HEK293 (cell line): ENCODE results near the gene KIF22.

Experiments
- CTCF ChIA-PET: fragments of 350-600 bp; formaldehyde crosslinking; extraction: SDS; loops from one replicate; lab custom pipeline; 2021; ENCODE audit warnings: antibody characterized with exemption; lab: Yijun Ruan, JAX
- POLR2A ChIA-PET: fragments of 300-600 bp; formaldehyde crosslinking; extraction: SDS; loops from one replicate; lab custom pipeline; 2020; ENCODE audit warnings: antibody characterized with exemption, inconsistent platforms; lab: Yijun Ruan, JAX
- H3K27ac ChIP-seq: fragments of 200-500 bp; sonication (Bioruptor generic); 2 replicates; pipeline ENCODE4 v1.5.1; 2014; ENCODE audit warnings: low read depth, low read length, control low read depth, inconsistent platforms; ENCODE audit errors: extremely low read depth
- H3K36me3 ChIP-seq, 2 experiments: fragments of 200-500 bp in 1 of 2; sonication (Bioruptor generic) in 1 of 2; 1 replicate in 1 of 2; 2 replicates in 1 of 2; pipeline ENCODE4 v1.5.1; 2014 to 2017; ENCODE audit warnings: inconsistent platforms in 2 of 2, low read length in 2 of 2; ENCODE audit not compliant: control insufficient read depth in 2 of 2, insufficient read depth in 1 of 2
- H3K4me1 ChIP-seq: fragments of 200-500 bp; sonication (Bioruptor generic); 2 replicates; pipeline ENCODE4 v1.5.1; 2014; ENCODE audit warnings: mild to moderate bottlenecking, low read length, inconsistent platforms; ENCODE audit not compliant: control insufficient read depth, insufficient read depth
- H3K4me3 ChIP-seq: 2 replicates; pipeline ENCODE4 v1.5.1; 2011; ENCODE audit warnings: low read depth, mild to moderate bottlenecking, control low read depth, low read length, moderate library complexity
- H3K9me3 ChIP-seq: fragments of 200-500 bp; sonication (Bioruptor generic); 2 replicates; pipeline ENCODE4 v1.5.1; 2014; ENCODE audit warnings: low read depth, low read length, inconsistent platforms; ENCODE audit not compliant: control insufficient read depth, insufficient read depth
- BCL11B ChIP-seq: fragments of 450-650 bp; formaldehyde crosslinking; IDR thresholded peaks from 2 replicates; pipeline ENCODE4 v1.5.1; 2016; ENCODE audit warnings: low read depth, missing biosample characterization, missing genetic modification characterization
- CTCF ChIP-seq: fragments of 450-650 bp; formaldehyde crosslinking; IDR thresholded peaks from 2 replicates; pipeline ENCODE4 v1.5.1; 2016; ENCODE audit warnings: missing biosample characterization, missing genetic modification characterization
- KLF10 ChIP-seq: fragments of 450-650 bp; IDR thresholded peaks from 2 replicates; pipeline ENCODE4 v1.5.1; 2018; ENCODE audit warnings: missing biosample characterization, mild to moderate bottlenecking, missing genetic modification characterization
- KLF9 ChIP-seq: fragments of 450-650 bp; formaldehyde crosslinking; IDR thresholded peaks from 2 replicates; pipeline ENCODE4 v1.5.1; 2016; ENCODE audit warnings: missing biosample characterization, missing genetic modification characterization, low read depth
- PRDM10 ChIP-seq: fragments of 450-650 bp; formaldehyde crosslinking; IDR thresholded peaks from 2 replicates; pipeline ENCODE4 v1.5.1; 2016; ENCODE audit warnings: missing biosample characterization, missing genetic modification characterization
- TRIM28 ChIP-seq: IDR thresholded peaks from 2 replicates; pipeline ENCODE4 v1.6.1; 2011; ENCODE audit warnings: low read length, control low read depth, borderline replicate concordance
- ZEB2 ChIP-seq: fragments of 450-650 bp; formaldehyde crosslinking; IDR thresholded peaks from 2 replicates; pipeline ENCODE4 v1.5.1; 2016; ENCODE audit warnings: missing biosample characterization, missing genetic modification characterization
- ZFHX2 ChIP-seq: fragments of 450-650 bp; formaldehyde crosslinking; conservative IDR thresholded peaks from 2 replicates; pipeline ENCODE4 v1.5.1; 2016; ENCODE audit warnings: missing biosample characterization, missing genetic modification characterization
- ZFP69B ChIP-seq: fragments of 450-650 bp; formaldehyde crosslinking; IDR thresholded peaks from 2 replicates; pipeline ENCODE4 v1.5.1; 2016; ENCODE audit warnings: missing biosample characterization, missing genetic modification characterization
- ZNF146 ChIP-seq: fragments of 450-650 bp; formaldehyde crosslinking; IDR thresholded peaks from 2 replicates; pipeline ENCODE4 v1.5.1; 2016; ENCODE audit warnings: missing biosample characterization, missing genetic modification characterization
- ZNF16 ChIP-seq: fragments of 450-650 bp; formaldehyde crosslinking; IDR thresholded peaks from 2 replicates; pipeline ENCODE4 v1.5.1; 2016; ENCODE audit warnings: low read depth, missing biosample characterization, missing genetic modification characterization
- ZNF169 ChIP-seq: fragments of 450-650 bp; formaldehyde crosslinking; IDR thresholded peaks from 2 replicates; pipeline ENCODE4 v1.5.1; 2016; ENCODE audit warnings: missing biosample characterization, missing genetic modification characterization
- ZNF23 ChIP-seq: fragments of 450-650 bp; formaldehyde crosslinking; IDR thresholded peaks from 2 replicates; pipeline ENCODE4 v1.5.1; 2016; ENCODE audit warnings: missing biosample characterization, missing genetic modification characterization, borderline replicate concordance
- ZNF26 ChIP-seq: fragments of 450-650 bp; formaldehyde crosslinking; IDR thresholded peaks from 2 replicates; pipeline ENCODE4 v1.5.1; 2016; ENCODE audit warnings: missing biosample characterization, missing genetic modification characterization
- ZNF274 ChIP-seq, 2 experiments: fragments of 200-500 bp in 1 of 2; fragments of 450-650 bp in 1 of 2; sonication (Bioruptor generic) in 1 of 2; formaldehyde crosslinking in 1 of 2; IDR thresholded peaks; 2 replicates each; pipeline versions ENCODE4 v1.5.1 to v1.6.1; 2014 to 2016; ENCODE audit warnings: borderline replicate concordance in 1 of 2, inconsistent platforms in 1 of 2, low read length in 1 of 2, missing biosample characterization in 1 of 2, missing genetic modification characterization in 1 of 2
- ZNF324 ChIP-seq: fragments of 450-650 bp; formaldehyde crosslinking; IDR thresholded peaks from 2 replicates; pipeline ENCODE4 v1.5.1; 2016; ENCODE audit warnings: missing biosample characterization, missing genetic modification characterization
- ZNF423 ChIP-seq: fragments of 450-650 bp; formaldehyde crosslinking; IDR thresholded peaks from 2 replicates; pipeline ENCODE4 v1.5.1; 2016; ENCODE audit warnings: missing biosample characterization, missing genetic modification characterization
- ZNF426 ChIP-seq: fragments of 450-650 bp; formaldehyde crosslinking; IDR thresholded peaks from 2 replicates; pipeline ENCODE4 v1.5.1; 2017; ENCODE audit warnings: missing biosample characterization, missing genetic modification characterization, mild to moderate bottlenecking, inconsistent platforms, moderate library complexity
- ZNF530 ChIP-seq: fragments of 450-650 bp; formaldehyde crosslinking; IDR thresholded peaks from 2 replicates; pipeline ENCODE4 v1.5.1; 2016; ENCODE audit warnings: low read depth, missing biosample characterization, missing genetic modification characterization
- ZNF548 ChIP-seq: fragments of 450-650 bp; formaldehyde crosslinking; IDR thresholded peaks from 2 replicates; pipeline ENCODE4 v1.5.1; 2016; ENCODE audit warnings: missing biosample characterization, missing genetic modification characterization
- ZNF555 ChIP-seq: fragments of 450-650 bp; formaldehyde crosslinking; conservative IDR thresholded peaks from 2 replicates; pipeline ENCODE4 v1.5.1; 2017; ENCODE audit warnings: missing biosample characterization, mild to moderate bottlenecking, missing genetic modification characterization, inconsistent platforms
- ZNF600 ChIP-seq: fragments of 450-650 bp; formaldehyde crosslinking; IDR thresholded peaks from 2 replicates; pipeline ENCODE4 v1.5.1; 2016; ENCODE audit warnings: missing biosample characterization, missing genetic modification characterization
- ZNF624 ChIP-seq: fragments of 450-650 bp; formaldehyde crosslinking; IDR thresholded peaks from 2 replicates; pipeline ENCODE4 v1.5.1; 2017; ENCODE audit warnings: missing biosample characterization, missing genetic modification characterization
- ZNF626 ChIP-seq: fragments of 450-650 bp; sonication (Bioruptor Pico); formaldehyde crosslinking; IDR thresholded peaks from 2 replicates; pipeline ENCODE4 v1.5.1; 2018; ENCODE audit warnings: missing biosample characterization, missing genetic modification characterization, inconsistent platforms
- ZNF701 ChIP-seq: fragments of 450-650 bp; formaldehyde crosslinking; IDR thresholded peaks from 2 replicates; pipeline ENCODE4 v1.5.1; 2016; ENCODE audit warnings: missing biosample characterization, missing genetic modification characterization
- TF ChIP-seq, protein P1 (sequence below): fragments of 450-650 bp; formaldehyde crosslinking; IDR thresholded peaks from 2 replicates; pipeline ENCODE4 v1.5.1; 2016; ENCODE audit warnings: missing biosample characterization, missing genetic modification characterization
- TF ChIP-seq, protein P2 (sequence below): fragments of 450-650 bp; formaldehyde crosslinking; IDR thresholded peaks from 2 replicates; pipeline ENCODE4 v1.5.1; 2016; ENCODE audit warnings: missing biosample characterization, missing genetic modification characterization

Gene KIF22

DNA sequence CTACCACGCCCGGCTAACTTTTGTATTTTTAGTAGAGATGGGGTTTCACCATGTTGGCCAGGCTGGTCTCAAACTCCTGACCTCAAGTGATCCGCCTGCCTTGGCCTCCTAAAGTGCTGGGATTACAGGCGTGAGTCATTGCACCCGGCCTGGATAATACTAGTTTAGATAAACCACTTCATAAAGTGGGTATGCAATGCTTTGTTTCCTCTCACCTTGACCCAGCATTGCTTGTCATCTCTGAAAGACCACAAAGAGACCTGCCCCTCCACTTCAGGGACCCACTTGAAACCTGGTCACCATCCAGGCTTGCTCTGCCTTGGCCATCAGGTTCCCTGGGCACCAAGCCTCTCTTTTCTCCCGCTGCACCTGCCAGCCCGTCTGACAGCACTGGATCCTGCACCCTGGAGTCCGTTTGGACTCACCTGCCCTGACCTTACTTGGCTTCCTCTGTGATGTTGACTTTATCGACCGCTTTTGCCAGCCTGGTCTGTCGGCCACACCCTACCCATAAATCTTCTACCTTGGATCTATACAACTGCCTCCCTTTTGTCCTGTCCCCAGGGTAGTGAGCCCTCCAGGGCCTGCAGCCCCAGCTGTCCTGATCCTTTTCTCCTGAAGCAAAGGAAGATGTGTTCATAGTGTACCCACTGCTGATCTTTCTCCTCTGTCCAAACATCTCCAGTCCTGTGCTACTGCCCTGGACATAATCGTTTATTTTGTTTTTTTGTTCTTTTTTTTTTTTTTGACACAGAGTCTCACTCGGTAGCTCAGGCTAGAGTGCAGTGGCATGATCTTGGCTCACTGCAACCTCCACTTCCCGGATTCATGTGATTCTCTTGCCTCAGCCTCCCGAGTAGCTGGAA is 25.2 kb upstream of the KIF22 start (continued):
- peak; percentile 85 for TF ChIP-seq ZNF600 (tag by site-specific recombination)
- no peak for TF ChIP-seq ZNF26
- TF ChIP-seq ZNF626 (tag by site-specific recombination) = no peak
- TF ChIP-seq ZNF701 (tag by site-specific recombination) = no peak
- TF ChIP-seq PRDM10 (tag by site-specific recombination) = peak; percentile 81
- TF ChIP-seq ZNF555 (tag by site-specific recombination) = no peak
- TF ChIP-seq ZNF423 (tag by site-specific recombination) = no peak
- TF ChIP-seq CTCF (tag by site-specific recombination) = no peak
- no peak for TF ChIP-seq ZNF426
- TF ChIP-seq KLF9 (tag by site-specific recombination) = 0 out of 2 replicates have a peak, but pooled peaks have one; percentile 47
- TF ChIP-seq ZNF23 (tag by site-specific recombination) = no peak
- TF ChIP-seq ZNF624 (tag by site-specific recombination) = no peak
- no peak; the same call in 1 of the 2 replicates for TF ChIP-seq KLF10 (tag by site-specific recombination)
- no peak for TF ChIP-seq ZNF16 (tag by site-specific recombination)
- TF ChIP-seq TRIM28 = no peak
- peak; percentile 18; the same call in 1 of the 2 replicates for TF ChIP-seq ZEB2 (tag by site-specific recombination)
- no peak for TF ChIP-seq ZNF146 (tag by site-specific recombination)
- TF ChIP-seq ZNF169 (tag by site-specific recombination) = no peak
- no peak for TF ChIP-seq ZNF548 (tag by site-specific recombination)
- TF ChIP-seq ZFHX2 (tag by site-specific recombination) = no peak

DNA sequence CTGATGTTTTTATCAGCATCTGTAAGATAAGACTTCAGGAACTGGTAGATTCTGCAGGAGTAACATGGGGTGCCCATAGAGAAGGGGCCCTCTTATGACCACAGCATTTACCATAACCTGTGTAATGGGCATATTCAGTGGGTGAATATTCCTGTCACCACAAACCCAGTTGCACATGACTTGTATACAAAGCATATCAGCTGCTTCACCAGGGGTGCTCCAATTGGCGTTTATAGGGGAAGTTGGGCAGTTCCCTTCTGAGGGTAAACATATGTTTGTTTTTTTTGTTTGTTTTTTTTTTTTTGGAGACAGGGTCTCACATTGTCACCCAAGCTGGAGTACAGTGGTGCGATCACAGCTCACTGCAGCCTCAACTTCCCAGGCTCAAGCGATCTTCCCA is 24.0 kb upstream of the KIF22 start:
- TF ChIP-seq BCL11B (tag by site-specific recombination) (no peak), ZNF530 (tag by site-specific recombination) (no peak), ZFP69B (tag by site-specific recombination) (no peak), ZNF324 (no peak), ZNF274 (IDR thresholded peaks at IDR 0.05; ENCODE audit: low read length) (no peak), ZNF274 (tag by site-specific recombination; IDR thresholded peaks at IDR 0.05; ENCODE audit: borderline replicate concordance) (no peak)
- TF ChIP-seq, protein P1, sequence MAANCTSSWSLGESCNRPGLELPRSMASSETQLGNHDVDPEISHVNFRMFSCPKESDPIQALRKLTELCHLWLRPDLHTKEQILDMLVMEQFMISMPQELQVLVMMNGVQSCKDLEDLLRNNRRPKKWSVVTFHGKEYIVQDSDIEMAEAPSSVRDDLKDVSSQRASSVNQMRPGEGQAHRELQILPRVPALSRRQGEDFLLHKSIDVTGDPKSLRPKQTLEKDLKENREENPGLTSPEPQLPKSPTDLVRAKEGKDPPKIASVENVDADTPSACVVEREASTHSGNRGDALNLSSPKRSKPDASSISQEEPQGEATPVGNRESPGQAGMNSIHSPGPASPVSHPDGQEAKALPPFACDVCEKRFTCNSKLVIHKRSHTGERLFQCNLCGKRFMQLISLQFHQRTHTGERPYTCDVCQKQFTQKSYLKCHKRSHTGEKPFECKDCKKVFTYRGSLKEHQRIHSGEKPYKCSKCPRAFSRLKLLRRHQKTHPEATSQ (tag by site-specific recombination) = no peak
- TF ChIP-seq, protein P2, sequence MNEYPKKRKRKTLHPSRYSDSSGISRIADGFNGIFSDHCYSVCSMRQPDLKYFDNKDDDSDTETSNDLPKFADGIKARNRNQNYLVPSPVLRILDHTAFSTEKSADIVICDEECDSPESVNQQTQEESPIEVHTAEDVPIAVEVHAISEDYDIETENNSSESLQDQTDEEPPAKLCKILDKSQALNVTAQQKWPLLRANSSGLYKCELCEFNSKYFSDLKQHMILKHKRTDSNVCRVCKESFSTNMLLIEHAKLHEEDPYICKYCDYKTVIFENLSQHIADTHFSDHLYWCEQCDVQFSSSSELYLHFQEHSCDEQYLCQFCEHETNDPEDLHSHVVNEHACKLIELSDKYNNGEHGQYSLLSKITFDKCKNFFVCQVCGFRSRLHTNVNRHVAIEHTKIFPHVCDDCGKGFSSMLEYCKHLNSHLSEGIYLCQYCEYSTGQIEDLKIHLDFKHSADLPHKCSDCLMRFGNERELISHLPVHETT = no peak
- H3K27ac ChIP-seq = no peak overlapping the region
- POLR2A ChIA-PET = interaction anchor here (0.7 to 0.9 kb wide), 2 partner anchors 23 to 72 kb away, joined by 3 to 4 read pairs; no protein-coding TSS in a partner anchor
- no peaks in the 10 kb centered on the region for H3K4me1 ChIP-seq
- CTCF ChIA-PET = no interaction called here
- H3K9me3 ChIP-seq = no peaks in the 10 kb centered on the region
- H3K4me3 ChIP-seq = no peak overlapping the region
- no peaks in the 10 kb centered on the region for H3K36me3 ChIP-seq
